Activated naive CD4-positive, alpha-beta T cell treated with anti-CD3 and anti-CD28 coated beads, Interleukin-2, amount 50 U/mL, for 72 hours (primary cell): ENCODE results near the gene ALDH4A1. TPM values are rescaled to one million over a fixed set of nuclear protein-coding genes. Genes with fewer than 3 reads are reported as not detected.
A peak's percentile ranks its signal among the peaks of the same experiment; 100 is the strongest.

ENCODE experiments used
- ATAC-seq, 2 donors: fragments of 150-1000 bp; cut with Tn5 transposase; 2 replicates each; pipeline ENCODE4 v1.10.0; 2021; ENCODE audit warnings: mild to moderate bottlenecking in 2 of 2, moderate library complexity in 2 of 2
- DNase-seq, 2 donors: peaks; one replicate each; pipeline ENCODE4 v3.0.0; 2021 to 2022; ENCODE audit warnings: low spot score in 2 of 2
- H3K27ac Mint-ChIP-seq, 2 donors: one replicate each; pipeline ENCODE4 v1.8.0; 2022; ENCODE audit warnings: mild to moderate bottlenecking in 2 of 2, mixed read lengths in 2 of 2
- H3K36me3 Mint-ChIP-seq, 2 donors: one replicate each; pipeline ENCODE4 v1.8.0; 2022; ENCODE audit warnings: mixed read lengths in 2 of 2
- H3K9me3 Mint-ChIP-seq, 2 donors: one replicate each; pipeline ENCODE4 v1.8.0; 2022; ENCODE audit warnings: mixed read lengths in 2 of 2
- total RNA-seq, 2 donors: library from RNA; stranded (reverse); gene quantifications; one replicate each; pipeline ENCODE4 v1.2.3, GENCODE V29; 2022

The ALDH4A1 gene
- 1 to 10 TPM; 7.4 to 9.8 TPM for total RNA-seq

- ATAC-seq = peak; percentile 97 to 98
- Mint-ChIP-seq H3K27ac (peak within 1 kb of the TSS; percentile 96 to 97), H3K9me3 (no peaks in the 10 kb centered on the region), H3K36me3 (peaks cover 10 to 15% of the 10 kb centered on the region in 2 donors)
- DNase-seq = peak; percentile 89 to 93
These were observed at the start of gene ALDH4A1 for GRCh38 chr1:18902523-18903290. Gene ALDH4A1, minus strand, starts transcription at chr1:18902555. Its CDS starts 32 bp downstream, at chr1:18902523.

GRCh38 chr1:18951818-18952391 lies 49.5 kb upstream of the ALDH4A1 start:
- peaks cover 26 to 49% of the 10 kb centered on the region in 2 donors for H3K36me3 Mint-ChIP-seq
- H3K27ac Mint-ChIP-seq = peak overlapping the region; percentile 96 to 98
- peak; percentile 68 for ATAC-seq
- peak; percentile 82 to 93 for DNase-seq
- H3K9me3 Mint-ChIP-seq = no peaks in the 10 kb centered on the region

DNA sequence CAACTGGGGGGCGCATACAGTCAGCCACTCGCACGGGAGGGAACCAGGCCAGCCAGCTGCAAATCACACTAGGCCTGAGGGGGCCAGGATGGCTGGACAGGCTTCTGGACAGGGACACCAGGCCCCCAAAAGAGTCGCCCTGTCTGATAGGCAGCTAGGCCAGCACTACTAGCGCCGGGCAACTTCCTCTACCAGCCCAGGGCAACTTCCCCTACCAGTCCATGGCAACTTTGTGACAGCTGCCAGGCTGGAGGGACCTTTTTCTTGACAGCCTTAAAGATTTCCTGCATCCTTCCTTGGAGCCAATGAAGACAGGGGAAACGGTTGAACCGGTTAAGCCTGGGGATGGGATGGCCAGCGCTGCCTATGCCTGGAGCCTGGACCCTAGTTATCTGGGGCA lies 49.1 kb upstream of the ALDH4A1 start:
- H3K27ac Mint-ChIP-seq = peak overlapping the region; percentile 96 to 98
- no peaks in the 10 kb centered on the region for H3K9me3 Mint-ChIP-seq
- ATAC-seq = peak in 1 of 2 donors; percentile 1
- H3K36me3 Mint-ChIP-seq = peaks cover 26 to 49% of the 10 kb centered on the region in 2 donors
- no peak for DNase-seq

DNA sequence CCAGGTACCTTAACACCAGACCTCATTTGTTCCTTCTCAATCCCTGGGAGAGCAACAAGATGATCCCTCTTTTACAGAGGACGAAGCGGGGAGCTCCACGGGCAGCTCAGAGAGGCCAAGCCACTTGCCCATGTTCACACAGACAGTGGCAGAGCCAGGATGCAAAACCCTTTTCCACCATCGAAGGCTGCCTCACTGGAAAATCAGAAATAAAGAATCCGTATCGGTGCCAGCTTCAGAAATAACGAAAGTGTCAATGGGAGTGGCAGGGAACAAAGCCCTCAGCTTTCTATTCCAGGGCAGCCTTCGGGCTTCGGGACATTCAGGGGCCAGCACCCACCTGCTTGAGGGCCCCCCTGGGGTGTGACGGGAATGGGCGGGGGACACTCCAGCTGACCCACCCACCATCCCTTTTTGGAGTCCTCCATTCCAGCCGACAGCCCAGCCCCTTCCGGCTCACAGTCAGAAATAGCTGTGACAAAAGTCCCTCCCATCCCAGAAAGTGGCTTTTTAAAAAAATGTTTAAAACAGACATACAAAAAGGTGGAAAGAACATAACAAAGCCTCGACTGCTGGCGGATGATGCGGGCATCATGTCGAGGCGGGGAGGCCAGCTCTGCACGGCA lies 48.2 kb upstream of the ALDH4A1 start:
- H3K36me3 Mint-ChIP-seq = peaks cover 26 to 49% of the 10 kb centered on the region in 2 donors
- H3K27ac Mint-ChIP-seq = peak overlapping the region; percentile 96 to 98
- DNase-seq (peak; percentile 40 to 65), ATAC-seq (peak in 1 of 2 donors; percentile 17)
- H3K9me3 Mint-ChIP-seq = no peaks in the 10 kb centered on the region

- no peak for DNase-seq
These were observed 47.5 kb upstream of the ALDH4A1 start for GRCh38 chr1:18949686-18950400.

DNA sequence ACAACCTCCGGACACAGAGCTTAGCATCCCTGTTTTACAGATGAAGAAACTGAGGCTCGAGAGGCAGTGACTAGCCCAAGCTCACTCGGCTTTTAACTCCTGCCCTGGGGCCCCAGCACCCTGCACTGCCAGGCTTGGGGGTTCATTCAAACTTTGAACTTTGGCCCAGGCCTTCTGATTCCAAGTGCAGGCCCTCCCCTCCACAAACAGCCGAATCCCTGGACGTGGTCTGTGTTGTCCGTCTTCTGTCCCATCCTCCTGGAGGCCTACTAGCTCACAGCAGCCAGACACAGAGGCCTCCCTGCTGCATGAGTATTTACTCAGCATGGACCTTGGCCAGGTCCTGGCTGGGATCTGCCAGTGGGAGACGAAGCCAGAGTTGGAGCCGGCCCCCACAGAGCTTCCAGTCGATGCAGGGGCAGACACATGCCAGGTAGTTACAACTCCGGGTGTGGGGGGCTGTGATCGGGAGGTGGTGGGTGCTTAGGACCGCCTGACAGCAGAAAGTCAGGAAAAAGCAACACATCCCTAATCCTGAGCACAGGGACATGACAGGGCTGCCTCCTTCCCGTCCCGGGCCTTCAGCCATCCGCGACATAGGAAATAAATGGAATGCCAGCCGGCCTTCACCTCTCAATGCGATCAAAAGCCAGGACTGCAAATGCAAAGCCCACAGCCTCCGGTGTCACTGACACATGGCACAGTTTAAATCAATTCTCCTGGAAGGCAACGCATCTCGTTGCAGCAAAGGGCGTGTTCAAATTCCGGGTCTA lies 46.7 kb upstream of the ALDH4A1 start:
- no peaks in the 10 kb centered on the region for H3K9me3 Mint-ChIP-seq
- H3K36me3 Mint-ChIP-seq = peaks cover 14 to 38% of the 10 kb centered on the region in 2 donors
- H3K27ac Mint-ChIP-seq = peak overlapping the region; percentile 96 to 98
- ATAC-seq = no peak
- no peak for DNase-seq

More at GRCh38 chr1:18949686-18950400, 47.5 kb upstream of the ALDH4A1 start:
- Mint-ChIP-seq H3K27ac (peak overlapping the region; percentile 96 to 98), H3K9me3 (no peaks in the 10 kb centered on the region), H3K36me3 (peaks cover 21 to 44% of the 10 kb centered on the region in 2 donors)
- ATAC-seq = no peak

DNA sequence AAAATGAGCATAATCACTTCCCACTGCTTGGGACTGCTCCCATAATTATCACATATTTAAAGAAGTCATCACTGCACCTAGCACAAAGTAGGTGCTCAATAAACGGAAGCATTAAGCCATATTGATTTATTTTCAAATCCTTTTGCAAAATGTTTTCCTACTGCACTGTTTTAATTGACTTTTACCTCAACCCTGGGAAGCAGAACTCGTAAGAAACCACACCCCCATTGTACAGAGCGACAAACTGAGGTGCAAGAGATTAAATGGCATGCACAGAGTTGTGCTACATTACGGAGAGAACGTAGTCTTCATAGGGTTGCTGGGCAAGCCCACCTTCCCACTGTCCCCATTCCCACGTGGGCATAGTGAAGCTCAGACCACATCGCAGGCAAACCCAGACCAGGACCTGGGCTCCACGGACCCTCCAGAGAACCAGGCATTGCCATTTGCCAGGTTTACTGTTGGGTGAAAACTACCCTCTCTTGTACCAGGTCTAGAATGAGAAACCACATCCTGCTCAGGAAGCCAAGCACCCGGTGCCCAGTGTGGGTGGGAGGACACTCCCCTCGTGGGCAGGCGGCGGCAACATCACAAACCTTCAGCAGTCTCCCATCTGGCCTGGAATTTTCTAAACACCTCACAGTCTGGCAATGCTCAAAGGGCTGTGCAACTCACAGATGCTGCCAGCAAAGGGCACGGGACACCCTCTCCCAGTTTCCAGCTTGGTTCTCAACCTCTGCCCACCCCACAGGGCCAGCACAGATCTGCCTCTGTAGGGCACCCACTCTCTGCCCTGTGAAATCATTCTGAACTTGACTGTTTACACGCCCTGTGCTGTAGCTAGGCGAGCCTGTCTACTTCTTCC lies 45.9 kb upstream of the ALDH4A1 start:
- Mint-ChIP-seq H3K27ac (peak overlapping the region; percentile 96 to 98), H3K36me3 (peaks cover 6 to 38% of the 10 kb centered on the region in 2 donors), H3K9me3 (no peaks in the 10 kb centered on the region)
- ATAC-seq = peak in 1 of 2 donors; percentile 16
- peak in 1 of 2 donors; percentile 72 for DNase-seq

GRCh38 chr1:18947570-18947969 lies 45.2 kb upstream of the ALDH4A1 start:
- peak overlapping the region; percentile 88 to 96 for H3K27ac Mint-ChIP-seq
- no peaks in the 10 kb centered on the region for H3K9me3 Mint-ChIP-seq
- DNase-seq (no peak), ATAC-seq (no peak)
- peaks cover 3 to 35% of the 10 kb centered on the region in 2 donors for H3K36me3 Mint-ChIP-seq

DNA sequence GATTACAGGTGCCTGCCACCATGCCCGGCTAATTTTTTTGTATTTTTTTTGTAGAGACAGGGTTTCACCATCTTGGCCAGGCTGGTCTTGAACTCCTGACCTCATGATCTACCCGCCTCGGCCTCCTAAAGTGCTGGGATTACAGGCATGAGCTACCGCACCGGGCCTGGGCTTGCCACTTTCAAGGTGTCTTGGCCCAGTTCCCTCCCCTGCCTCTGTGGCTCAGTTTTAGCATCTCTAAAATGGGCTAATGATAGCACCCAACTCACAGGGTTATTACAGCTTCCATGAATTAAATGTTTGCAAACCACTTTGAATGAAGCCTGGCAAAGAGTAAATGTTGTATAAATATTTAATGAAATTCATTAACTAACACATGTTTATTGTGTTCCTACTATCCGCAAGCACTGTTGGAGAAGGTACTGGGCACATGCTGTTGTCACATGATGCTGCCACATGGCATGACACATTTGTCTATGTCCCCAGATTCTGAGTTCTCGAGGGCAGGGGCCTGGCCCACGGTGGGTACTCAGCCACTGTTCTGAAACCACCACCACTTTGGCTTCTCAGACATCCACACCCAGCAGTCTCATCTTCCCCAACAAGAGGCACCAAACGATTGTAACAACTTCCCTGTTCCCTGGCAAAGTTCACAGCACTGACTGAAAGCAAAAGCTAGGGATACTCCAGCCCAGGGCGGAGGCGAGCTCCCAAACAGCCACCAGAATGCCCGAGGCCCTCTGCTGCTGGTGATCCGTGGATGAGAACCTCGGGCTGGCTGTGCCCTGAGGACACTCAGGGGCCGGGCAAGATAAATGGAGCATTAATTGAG lies 44.4 kb upstream of the ALDH4A1 start:
- DNase-seq (no peak), ATAC-seq (no peak)
- no peaks in the 10 kb centered on the region for H3K9me3 Mint-ChIP-seq
- peaks cover 0 to 31% of the 10 kb centered on the region in 2 donors for H3K36me3 Mint-ChIP-seq
- peak overlapping the region in 1 of 2 donors; percentile 24 for H3K27ac Mint-ChIP-seq

GRCh38 chr1:18945401-18945849 lies 43.1 kb upstream of the ALDH4A1 start:
- H3K27ac Mint-ChIP-seq = peak overlapping the region in 1 of 2 donors; percentile 69
- ATAC-seq = no peak
- peaks cover 0 to 30% of the 10 kb centered on the region in 2 donors for H3K36me3 Mint-ChIP-seq
- no peaks in the 10 kb centered on the region for H3K9me3 Mint-ChIP-seq
- DNase-seq = no peak

DNA sequence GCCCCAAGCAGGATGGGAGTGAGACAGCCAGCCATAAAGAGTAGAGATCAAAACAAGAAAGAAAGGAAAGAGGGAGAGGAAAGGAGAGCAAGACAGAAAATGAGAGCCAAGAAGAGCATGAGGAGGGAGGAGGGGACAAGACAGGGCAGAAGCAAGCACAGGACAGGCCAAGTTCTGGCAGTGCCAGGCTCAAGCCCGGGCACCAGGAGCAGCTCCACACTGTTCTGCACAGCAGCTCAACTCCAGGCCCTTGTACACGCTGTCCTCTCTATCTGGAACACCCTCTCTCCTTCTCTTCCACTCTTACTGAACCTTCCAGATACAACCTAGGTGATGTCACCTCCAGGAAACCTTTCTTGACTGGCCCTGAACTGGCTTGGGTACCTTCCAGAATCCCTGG lies 42.5 kb upstream of the ALDH4A1 start:
- no peak for DNase-seq
- H3K36me3 Mint-ChIP-seq = peaks cover 0 to 24% of the 10 kb centered on the region in 2 donors
- ATAC-seq = no peak
- H3K9me3 Mint-ChIP-seq = no peaks in the 10 kb centered on the region
- peak overlapping the region in 1 of 2 donors; percentile 83 for H3K27ac Mint-ChIP-seq

- DNase-seq (no peak), ATAC-seq (no peak)
- H3K9me3 Mint-ChIP-seq = no peaks in the 10 kb centered on the region
- peak overlapping the region in 1 of 2 donors; percentile 83 for H3K27ac Mint-ChIP-seq
- peaks cover 0 to 20% of the 10 kb centered on the region in 2 donors for H3K36me3 Mint-ChIP-seq
These were observed 41.7 kb upstream of the ALDH4A1 start for GRCh38 chr1:18943914-18944572.

- DNase-seq (no peak), ATAC-seq (no peak)
- no peaks in the 10 kb centered on the region for H3K9me3 Mint-ChIP-seq
- no peak overlapping the region for H3K27ac Mint-ChIP-seq
- H3K36me3 Mint-ChIP-seq = peaks cover 0 to 18% of the 10 kb centered on the region in 2 donors
These were observed 40.8 kb upstream of the ALDH4A1 start for GRCh38 chr1:18943162-18943561.

DNA sequence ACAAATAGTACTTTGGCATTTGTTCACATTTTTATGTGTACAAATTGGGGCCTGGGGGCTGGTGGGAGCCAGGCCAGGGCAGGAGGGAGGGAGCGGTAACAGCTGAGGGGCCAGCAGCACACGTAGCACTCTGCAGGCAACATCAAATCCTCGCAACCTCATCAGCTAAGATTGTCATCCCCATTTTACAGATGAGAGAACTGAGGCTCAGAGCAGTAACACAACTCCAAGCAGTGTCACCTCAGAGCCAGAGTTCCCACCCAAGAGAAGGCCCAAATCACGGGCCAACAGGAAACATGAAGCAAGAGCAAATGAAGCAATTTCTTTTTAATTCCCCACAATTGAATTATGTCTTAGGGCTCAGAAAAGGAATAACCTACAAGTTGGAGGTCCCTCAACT lies 40.0 kb upstream of the ALDH4A1 start:
- ATAC-seq = no peak
- H3K9me3 Mint-ChIP-seq = no peaks in the 10 kb centered on the region
- peaks cover 0 to 9% of the 10 kb centered on the region in 2 donors for H3K36me3 Mint-ChIP-seq
- H3K27ac Mint-ChIP-seq = no peak overlapping the region
- DNase-seq = no peak
